SK-N-SH (cell line): ENCODE data around the gene OLFML2A. TPM values are rescaled to one million over a fixed set of nuclear protein-coding genes. Genes with fewer than 3 reads are reported as not detected.
A peak's percentile ranks its signal among the peaks of the same experiment; 100 is the strongest.

Experiments
- CTCF ChIA-PET: fragments of 300-600, 350-600 bp; formaldehyde crosslinking; extraction: SDS; loops from one replicate; lab custom pipeline; 2021; lab: Yijun Ruan, JAX
- POLR2A ChIA-PET: fragments of 350-600 bp; sonication (Branson Sonifier 250); formaldehyde crosslinking; extraction: SDS; loops from one replicate; lab custom pipeline; 2020; ENCODE audit warnings: antibody characterized with exemption, inconsistent platforms; lab: Yijun Ruan, JAX
- DNase-seq: peaks from one replicate; pipeline ENCODE4 v3.0.0; 2012
- H2AFZ ChIP-seq: fragments of 200-600 bp; sonication (generic); 2 replicates; pipeline ENCODE4 v1.8.1; 2016; ENCODE audit warnings: antibody characterized with exemption, mild to moderate bottlenecking, low read depth
- H3F3A ChIP-seq: fragments of 200-600 bp; sonication (generic); replicated peaks from 2 replicates; pipeline ENCODE3; 2016; ENCODE audit warnings: antibody characterized with exemption, mild to moderate bottlenecking; ENCODE audit not compliant: insufficient read depth
- H3K27ac ChIP-seq, 2 experiments: fragments of 200-500 bp in 1 of 2; fragments of 200-600 bp in 1 of 2; sonication (Bioruptor generic) in 1 of 2; sonication (generic), shearing (Covaris generic) in 1 of 2; 2 replicates each; pipeline versions ENCODE4 v1.5.1 to v1.6.1; 2014 to 2016; ENCODE audit warnings: low read depth in 2 of 2, inconsistent platforms in 1 of 2, low read length in 1 of 2, mild to moderate bottlenecking in 1 of 2, mixed read lengths in 1 of 2
- H3K27me3 ChIP-seq: fragments of 200-600 bp; sonication (generic), shearing (Covaris generic); 2 replicates; pipeline ENCODE4 v1.6.1; 2016; ENCODE audit warnings: mixed run types; ENCODE audit not compliant: insufficient read depth
- H3K36me3 ChIP-seq, 2 experiments: fragments of 200-500 bp in 1 of 2; fragments of 200-600 bp in 1 of 2; sonication (Bioruptor generic) in 1 of 2; sonication (generic) in 1 of 2; replicated peaks in 1 of 2; 2 replicates each; pipeline versions ENCODE3 to v1.5.1; 2014 to 2016; ENCODE audit warnings: low read length in 1 of 2, mild to moderate bottlenecking in 1 of 2; ENCODE audit not compliant: insufficient read depth in 2 of 2, control insufficient read depth in 1 of 2
- H3K4me1 ChIP-seq, 2 experiments: fragments of 200-500 bp in 1 of 2; fragments of 200-600 bp in 1 of 2; sonication (Bioruptor generic) in 1 of 2; sonication (generic), shearing (Covaris generic) in 1 of 2; 2 replicates each; pipeline versions ENCODE4 v1.5.1 to v1.6.1; 2014 to 2016; ENCODE audit warnings: low read depth in 1 of 2, low read length in 1 of 2, mixed run types in 1 of 2; ENCODE audit not compliant: insufficient read depth in 2 of 2, control insufficient read depth in 1 of 2
- H3K4me2 ChIP-seq: fragments of 200-600 bp; sonication (generic), shearing (Covaris generic); 2 replicates; pipeline ENCODE4 v1.6.1; 2017; ENCODE audit warnings: mixed run types
- H3K4me3 ChIP-seq, 2 experiments: fragments of 200-500 bp in 1 of 2; fragments of 200-600 bp in 1 of 2; sonication (Bioruptor generic) in 1 of 2; sonication (generic), shearing (Covaris generic) in 1 of 2; 2 replicates each; pipeline versions ENCODE4 v1.5.1 to v1.8.1; 2014 to 2016; ENCODE audit warnings: low read depth in 2 of 2, inconsistent platforms in 1 of 2, low read length in 1 of 2, mild to moderate bottlenecking in 1 of 2, mixed read lengths in 1 of 2, moderate library complexity in 1 of 2
- H3K79me2 ChIP-seq: fragments of 200-600 bp; sonication (generic); 2 replicates; pipeline ENCODE4 v1.8.1; 2017; ENCODE audit warnings: mild to moderate bottlenecking; ENCODE audit not compliant: insufficient read depth
- H3K9ac ChIP-seq: fragments of 200-600 bp; sonication (generic); 2 replicates; pipeline ENCODE4 v1.6.1; 2017; ENCODE audit warnings: mixed run types
- H3K9me2 ChIP-seq: fragments of 200-600 bp; sonication (generic); 2 replicates; pipeline ENCODE4 v1.6.1; 2017; ENCODE audit warnings: mixed run types
- H3K9me3 ChIP-seq: fragments of 200-600 bp; sonication (generic); 2 replicates; pipeline ENCODE4 v1.6.1; 2017; ENCODE audit warnings: mixed run types, mild to moderate bottlenecking, moderate library complexity
- H4K20me1 ChIP-seq: fragments of 200-600 bp; sonication (generic); 2 replicates; pipeline ENCODE4 v1.6.1; 2017; ENCODE audit warnings: mild to moderate bottlenecking, mixed run types; ENCODE audit not compliant: insufficient read depth
- CHD2 ChIP-seq: fragments of 150-350 bp; IDR thresholded peaks from 2 replicates; pipeline ENCODE4 v1.6.1; 2018; ENCODE audit warnings: low read length; ENCODE audit not compliant: partially characterized antibody
- CTCF ChIP-seq: fragments of 200-600 bp; sonication (generic); IDR thresholded peaks from 2 replicates; pipeline ENCODE4 v1.6.1; 2017; ENCODE audit warnings: antibody characterized with exemption, mild to moderate bottlenecking, moderate library complexity
- EP300 ChIP-seq, 2 experiments: IDR thresholded peaks; 2 replicates each; pipeline versions ENCODE4 v1.4.0 to v1.6.1; 2012; ENCODE audit warnings: borderline replicate concordance in 1 of 2, low read depth in 1 of 2, low read length in 1 of 2
- FOXM1 ChIP-seq: IDR thresholded peaks from 2 replicates; pipeline ENCODE4 v1.4.0; 2012; ENCODE audit warnings: low read depth, mild to moderate bottlenecking
- GABPA ChIP-seq: IDR thresholded peaks from 2 replicates; pipeline ENCODE4 v1.4.0; 2012; ENCODE audit warnings: low read depth, mild to moderate bottlenecking
- GATA2 ChIP-seq: sonication (generic); formaldehyde crosslinking; IDR thresholded peaks from 2 replicates; pipeline ENCODE4 v1.5.0; 2020; ENCODE audit warnings: mild to moderate bottlenecking, missing genetic modification reagents
- IRF3 ChIP-seq: fragments of 150-350 bp; IDR thresholded peaks from 2 replicates; pipeline ENCODE4 v1.6.1; 2016; ENCODE audit warnings: mild to moderate bottlenecking, low read depth, low read length
- JUND ChIP-seq: IDR thresholded peaks from 2 replicates; pipeline ENCODE4 v1.4.0; 2012
- NFIC ChIP-seq: IDR thresholded peaks from 2 replicates; pipeline ENCODE4 v1.4.0; 2012; ENCODE audit warnings: borderline replicate concordance
- RFX5 ChIP-seq: IDR thresholded peaks from 2 replicates; pipeline ENCODE4 v1.6.1; 2012; ENCODE audit warnings: mild to moderate bottlenecking, improper control_type of control experiment, low read length
- RXRA ChIP-seq: IDR thresholded peaks from 2 replicates; pipeline ENCODE4 v1.4.0; 2012; ENCODE audit warnings: low read depth, mild to moderate bottlenecking, borderline replicate concordance
- SIN3A ChIP-seq: IDR thresholded peaks from 2 replicates; pipeline ENCODE4 v1.6.1; 2012; ENCODE audit warnings: low read depth, mild to moderate bottlenecking, low read length, moderate library complexity, borderline replicate concordance
- TCF12 ChIP-seq: IDR thresholded peaks from 2 replicates; pipeline ENCODE4 v1.4.0; 2012
- WGBS: methylation state at CpG from one replicate; pipeline ENCODE4 v1.1.6; 2017; ENCODE audit warnings: low lambda C conversion rate; 5-methylcytosine and 5-hydroxymethylcytosine counted together
- polyA plus RNA-seq, 3 experiments: library from polyadenylated mRNA; depleted of rRNA; stranded (reverse); fragments of >200 nt; gene quantifications; 2 replicates each; pipeline ENCODE4 v1.2.3, GENCODE V29; 2012

OLFML2A gene
- polyA plus RNA-seq, 1 of the 3 experiments (the other 2 are of a cell fraction): 7.7 TPM

GRCh38 chr9:124861342-124862229 is 84.7 kb downstream of the OLFML2A start, which contains the start of the genes ARPC5L and RPL35 (continued):
- TF ChIP-seq JUND (peak; percentile 3; the same call in 1 of the 2 replicates), CTCF (peak; percentile 34), GABPA (peak; percentile 96), GATA2 (CRISPR knock-in tag) (peak; percentile 5; the same call in 1 of the 2 replicates), EP300 (IDR thresholded peaks at IDR 0.05; ENCODE audit: borderline replicate concordance in 1 of 2, low read depth in 1 of 2, low read length in 1 of 2) (no peak), FOXM1 (no peak), SIN3A (peak; percentile 57; the same call in 1 of the 2 replicates), TCF12 (no peak; the same call in 1 of the 2 replicates), IRF3 (no peak), RFX5 (no peak)

GRCh38 chr9:124863371-124863871 is 86.5 kb downstream of the OLFML2A start:
- H4K20me1 ChIP-seq: peaks cover 31% of the 10 kb centered on the region
- peaks cover 24% of the 10 kb centered on the region for H3F3A ChIP-seq
- no peak for DNase-seq
- no peak overlapping the region for H3K4me2 ChIP-seq
- H3K27ac ChIP-seq: no peak overlapping the region
- CTCF ChIA-PET: interaction anchor here (5.3 to 33.6 kb wide), 2 partner anchors 10 to 87 kb away, joined by 55 to 1436 read pairs; partner anchors contain the start of genes NR6A1, OLFML2A and WDR38
- peaks cover 13 to 34% of the 10 kb centered on the region in 2 experiments; a peak in 1 of 4 replicates for H3K4me1 ChIP-seq
- H3K36me3 ChIP-seq: peaks cover 22 to 26% of the 10 kb centered on the region in 2 experiments
- H3K4me3 ChIP-seq: no peak overlapping the region
- H2AFZ ChIP-seq: no peak overlapping the region
- no peaks in the 10 kb centered on the region for H3K27me3 ChIP-seq
- WGBS: 96% methylated on average over 7 of the region's 7 CpGs
- no peak for TF ChIP-seq NFIC
- TF ChIP-seq RXRA: no peak
- TF ChIP-seq CHD2: no peak
- TF ChIP-seq, all 33 proteins: peak for 0
- no peaks in the 10 kb centered on the region for H3K9me3 ChIP-seq
- no peak overlapping the region for H3K9ac ChIP-seq
- H3K79me2 ChIP-seq: peaks cover 51% of the 10 kb centered on the region
- no peaks in the 10 kb centered on the region for H3K9me2 ChIP-seq
- POLR2A ChIA-PET: interaction anchor here (0.9 kb wide), 1 partner anchor 280 kb away, joined by 3 read pairs; no protein-coding TSS in a partner anchor

Other genes with a start within 250 kb of the OLFML2A start
- 1.2 and 1.4 TPM in 2 replicates for gene NR6A1, start 5.8 kb upstream of the OLFML2A start, polyA plus RNA-seq (2012; rRNA removed)
- not detected in 2 replicates for gene WDR38, start 76.3 kb downstream of the OLFML2A start, polyA plus RNA-seq (2012; rRNA removed)
- gene RPL35, start 84.8 kb downstream of the OLFML2A start, polyA plus RNA-seq (2012; rRNA removed): 5,012 and 5,348 TPM in 2 replicates
- gene ARPC5L, start 85.0 kb downstream of the OLFML2A start, polyA plus RNA-seq (2012; rRNA removed): 69.6 and 73.1 TPM in 2 replicates
- gene GOLGA1, start 163.9 kb downstream of the OLFML2A start, polyA plus RNA-seq (2012; rRNA removed): 10.0 and 11.0 TPM in 2 replicates